CD4-positive, alpha-beta T cell treated with Interleukin-4 for 1 hour (primary cell): ENCODE measurements around the gene MTFR1L.

Source experiments
- DNase-seq, 2 donors: peaks; one replicate each; pipeline ENCODE4 v3.0.0-alpha.2; 2020 to 2022

MTFR1L gene

GRCh38 chr1:25808481-25809244, 11.1 kb upstream of the MTFR1L start:
- no peak for DNase-seq

- DNase-seq, result peak in 1 of 2 donors; percentile 39
Observed at GRCh38 chr1:25809283-25809926, 10.3 kb upstream of the MTFR1L start.

GRCh38 chr1:25809929-25810328, 9.8 kb upstream of the MTFR1L start:
- no peak for DNase-seq

GRCh38 chr1:25810341-25811299, 9.1 kb upstream of the MTFR1L start:
- peak; percentile 79 for DNase-seq

- DNase-seq, result no peak
Observed at GRCh38 chr1:25811384-25812082, 8.2 kb upstream of the MTFR1L start.

GRCh38 chr1:25813071-25813733, 6.6 kb upstream of the MTFR1L start:
- DNase-seq, result no peak

GRCh38 chr1:25813734-25814471, 5.9 kb upstream of the MTFR1L start:
- no peak for DNase-seq

GRCh38 chr1:25814549-25815087, 5.1 kb upstream of the MTFR1L start:
- no peak for DNase-seq

- no peak for DNase-seq
Observed at GRCh38 chr1:25815208-25816111, 4.3 kb upstream of the MTFR1L start.

GRCh38 chr1:25816112-25816718, 3.5 kb upstream of the MTFR1L start:
- DNase-seq, result no peak

- DNase-seq, result no peak
Observed at GRCh38 chr1:25817840-25818501, 1.8 kb upstream of the MTFR1L start.

- no peak for DNase-seq
Observed at GRCh38 chr1:25818569-25818968, 1.2 kb upstream of the MTFR1L start.

- DNase-seq, result peak; percentile 77 to 79
Observed at GRCh38 chr1:25820247-25821111, 725 bp downstream of the MTFR1L start.

- no peak for DNase-seq
Observed at GRCh38 chr1:25821112-25821476, 1.3 kb downstream of the MTFR1L start.

- no peak for DNase-seq
Observed at GRCh38 chr1:25821630-25822091, 1.9 kb downstream of the MTFR1L start.

GRCh38 chr1:25825605-25826004, 5.9 kb downstream of the MTFR1L start:
- DNase-seq, result no peak

- no peak for DNase-seq
Observed at GRCh38 chr1:25826571-25826970, 6.8 kb downstream of the MTFR1L start.

- DNase-seq, result no peak
Observed at GRCh38 chr1:25828491-25828890, 8.7 kb downstream of the MTFR1L start.
